SKM-1 (cell line): Measurements from ENCODE around the gene GTF2A1L.
"Not testable (repeated sequence)": the region's sequence is repeated elsewhere in the genome, so short reads cannot be mapped to it uniquely, and the experiment has no call there.

ENCODE experiments used
- DNase-seq: peaks from one replicate; lab custom pipeline; 2025; ENCODE audit not compliant: unreplicated experiment; lab: John Stamatoyannopoulos, UW

The GTF2A1L gene

GRCh38 chr2:48607307-48608014, 10.2 kb upstream of the GTF2A1L start:
- no peak for DNase-seq

- DNase-seq = no peak
These were observed 4.4 kb upstream of the GTF2A1L start for GRCh38 chr2:48613211-48613610.

DNA sequence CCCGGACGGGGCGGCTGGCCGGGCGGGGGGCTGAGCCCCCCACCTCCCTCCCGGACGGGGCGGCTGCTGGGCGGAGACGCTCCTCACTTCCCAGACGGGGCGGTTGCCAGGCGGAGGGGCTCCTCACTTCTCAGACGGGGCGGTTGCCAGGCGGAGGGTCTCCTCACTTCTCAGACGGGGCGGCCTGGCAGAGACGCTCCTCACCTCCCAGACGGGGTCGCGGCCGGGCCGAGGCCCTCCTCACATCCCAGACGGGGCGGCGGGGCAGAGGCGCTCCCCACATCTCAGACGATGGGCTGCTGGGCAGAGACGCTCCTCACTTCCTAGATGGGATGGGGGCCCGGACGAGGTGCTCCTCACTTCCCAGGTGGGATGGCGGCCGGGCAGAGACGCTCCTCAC, 3.1 kb upstream of the GTF2A1L start:
- not testable (repeated sequence) for DNase-seq

- no peak for DNase-seq
These were observed 1.9 kb downstream of the GTF2A1L start for GRCh38 chr2:48619526-48619925.

GRCh38 chr2:48620604-48621003, 2.9 kb downstream of the GTF2A1L start:
- DNase-seq = no peak

DNA sequence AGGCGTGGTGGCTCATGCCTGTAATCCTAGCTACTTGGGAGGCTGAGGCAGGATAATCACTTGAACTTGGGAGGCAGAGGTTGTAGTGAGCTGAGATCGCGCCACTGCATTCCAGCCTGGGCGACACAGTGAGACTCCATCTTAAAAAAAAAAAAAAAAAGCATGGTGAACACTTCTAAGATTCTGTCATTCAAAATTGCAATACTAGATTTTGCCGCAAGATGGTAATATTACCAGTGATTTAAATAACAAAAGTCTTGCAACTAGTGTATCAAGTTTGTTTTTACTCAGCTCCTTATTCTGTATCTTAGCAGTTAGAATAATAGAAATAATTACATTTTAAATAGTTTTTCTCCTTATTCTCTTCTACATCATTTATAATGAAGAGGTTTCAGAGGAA, 5.0 kb downstream of the GTF2A1L start:
- not testable (repeated sequence) for DNase-seq

GRCh38 chr2:48624696-48625095, 7.0 kb downstream of the GTF2A1L start:
- DNase-seq = no peak

DNA sequence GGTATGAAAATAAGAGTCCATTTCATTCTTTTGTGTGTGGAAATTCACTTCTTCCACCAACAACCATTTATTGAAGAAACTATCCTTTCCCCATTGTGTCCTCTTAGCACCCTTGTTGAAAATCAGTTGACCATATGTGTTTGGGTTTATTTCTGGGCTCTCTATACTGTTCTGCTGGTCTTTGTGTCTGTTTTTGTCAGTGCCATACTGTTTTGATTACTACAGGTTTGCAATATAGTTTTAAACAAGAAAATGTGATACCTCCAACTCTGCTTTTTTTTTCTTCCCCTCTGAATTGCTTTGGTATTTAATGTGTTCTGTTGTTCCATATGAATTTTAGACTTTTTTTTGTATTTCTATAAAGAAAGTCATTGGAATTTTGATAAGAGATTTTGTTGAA, 8.4 kb downstream of the GTF2A1L start:
- DNase-seq = no peak

DNA sequence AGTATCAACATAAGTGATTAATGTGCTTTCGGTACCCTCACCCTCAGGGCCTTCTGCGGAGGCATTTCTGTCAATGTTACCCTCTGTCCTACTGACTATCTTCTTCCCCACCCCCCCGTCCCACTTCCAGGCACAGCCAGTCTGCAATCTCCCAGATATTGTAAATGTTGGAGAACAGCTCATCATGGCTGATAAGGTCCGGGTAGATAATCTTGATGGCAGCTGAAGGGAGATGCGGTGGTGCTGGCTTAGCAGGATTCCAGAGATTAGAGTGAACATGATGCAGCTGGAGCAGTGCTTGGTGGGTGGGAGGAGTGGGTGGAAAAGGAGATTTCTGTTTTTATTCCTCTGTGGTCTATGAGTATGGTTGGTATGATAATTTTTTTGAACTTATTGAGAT, 15.5 kb downstream of the GTF2A1L start:
- DNase-seq = no peak

- no peak for DNase-seq
These were observed 18.1 kb downstream of the GTF2A1L start for GRCh38 chr2:48635786-48636185.

DNA sequence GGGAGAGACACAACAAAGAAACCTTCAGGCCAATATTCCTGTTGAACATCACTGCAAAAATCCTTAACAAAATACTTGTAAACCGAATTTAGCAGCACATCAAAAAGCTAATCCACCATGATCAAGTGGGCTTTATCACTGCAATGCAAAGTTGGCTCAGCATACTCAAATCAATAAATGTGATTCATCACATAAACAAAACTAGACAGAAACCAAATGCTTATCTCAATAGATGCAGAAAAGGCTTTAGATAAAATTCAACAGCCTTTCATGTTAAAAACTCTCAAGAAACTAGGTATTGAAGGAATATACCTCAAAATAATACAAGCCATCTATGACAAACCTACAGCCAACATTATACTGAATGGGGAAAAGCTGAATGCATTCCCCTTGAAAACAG, 20.6 kb downstream of the GTF2A1L start:
- DNase-seq = no peak

DNA sequence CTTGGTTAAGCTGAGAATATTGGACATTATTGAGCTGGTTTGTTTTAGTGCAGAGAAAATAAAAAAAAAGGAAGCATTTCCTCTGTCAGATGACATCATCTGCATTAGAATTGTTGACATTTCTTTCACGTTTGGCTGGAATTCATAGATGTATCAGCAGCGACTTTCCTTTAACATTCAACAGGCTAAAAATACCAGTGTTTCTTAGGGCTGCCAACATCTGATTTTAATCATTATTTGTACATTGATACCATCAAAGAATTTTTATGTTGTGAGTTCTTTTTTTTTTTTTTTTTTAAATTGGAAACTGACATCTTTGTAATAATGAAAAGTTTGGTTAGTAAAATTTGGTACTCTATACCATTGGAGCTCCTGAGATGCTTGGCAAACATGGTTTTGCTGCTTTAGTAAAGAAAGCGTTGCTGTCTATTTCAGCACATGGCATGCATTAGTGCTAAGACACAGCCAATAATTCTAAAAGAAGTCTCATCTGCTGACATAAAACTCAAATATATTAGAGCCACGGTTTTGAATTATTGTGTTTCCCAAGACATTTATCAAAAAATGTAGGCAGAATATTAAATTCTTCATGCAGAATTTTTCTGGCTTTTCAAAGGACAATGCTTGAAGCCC, 33.6 kb downstream of the GTF2A1L start:
- DNase-seq = no peak

DNA sequence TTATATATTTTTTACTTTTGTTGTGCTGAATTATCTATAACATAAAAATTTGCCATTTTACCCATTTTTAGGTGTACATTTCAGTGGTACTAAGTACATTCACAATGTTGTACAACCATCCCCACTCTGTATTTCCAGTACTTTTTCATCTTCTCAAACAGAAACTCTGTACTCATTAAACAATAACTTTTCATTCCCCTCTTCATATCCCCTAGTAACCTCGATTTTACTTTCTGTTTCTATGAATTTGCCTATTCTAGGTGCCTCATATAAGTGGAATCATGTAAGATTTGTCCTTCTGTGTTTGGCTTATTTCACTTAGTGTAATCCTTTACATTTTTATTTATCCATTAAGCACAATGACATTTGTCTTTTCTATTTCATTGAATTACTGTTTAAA, 51.3 kb downstream of the GTF2A1L start:
- DNase-seq = no peak

DNA sequence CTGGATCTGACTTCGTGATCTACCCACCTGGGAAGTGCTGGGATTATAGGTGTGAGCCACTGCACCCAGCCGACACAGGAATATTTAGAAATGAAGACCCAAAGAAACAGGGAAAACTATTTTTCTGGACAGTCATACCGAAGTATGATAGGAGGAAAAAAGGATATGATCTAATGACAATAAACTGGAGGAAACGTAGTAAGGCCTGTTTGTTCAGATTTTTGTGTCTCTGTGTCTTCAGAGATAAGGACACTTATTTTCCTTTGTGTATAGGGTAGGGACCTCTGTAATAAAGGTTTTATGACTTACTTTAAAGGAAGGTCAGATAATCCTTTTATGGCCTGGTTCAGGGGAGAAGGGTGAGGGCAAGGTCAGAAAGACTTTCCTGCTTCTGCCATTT, 55.9 kb downstream of the GTF2A1L start:
- no peak for DNase-seq

DNA sequence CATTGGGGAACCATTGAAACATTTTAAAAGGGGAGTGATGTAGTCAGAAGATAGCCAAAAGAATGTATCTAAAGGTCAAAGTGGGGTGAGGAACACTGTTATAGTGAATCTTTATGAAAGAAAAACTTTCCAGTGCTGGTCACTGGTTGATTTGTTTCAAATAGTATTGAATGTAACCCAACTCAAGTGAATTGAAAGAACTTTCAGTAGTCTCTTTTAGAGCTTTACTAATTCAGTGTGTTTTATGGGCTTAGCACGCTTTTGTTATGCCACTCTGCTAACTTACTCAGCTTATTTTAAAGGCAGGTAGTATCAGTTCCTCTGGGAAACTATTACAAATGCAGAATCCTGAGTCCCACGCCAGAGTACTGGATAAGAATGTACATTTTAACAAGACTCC, 57.3 kb downstream of the GTF2A1L start:
- DNase-seq = no peak

DNA sequence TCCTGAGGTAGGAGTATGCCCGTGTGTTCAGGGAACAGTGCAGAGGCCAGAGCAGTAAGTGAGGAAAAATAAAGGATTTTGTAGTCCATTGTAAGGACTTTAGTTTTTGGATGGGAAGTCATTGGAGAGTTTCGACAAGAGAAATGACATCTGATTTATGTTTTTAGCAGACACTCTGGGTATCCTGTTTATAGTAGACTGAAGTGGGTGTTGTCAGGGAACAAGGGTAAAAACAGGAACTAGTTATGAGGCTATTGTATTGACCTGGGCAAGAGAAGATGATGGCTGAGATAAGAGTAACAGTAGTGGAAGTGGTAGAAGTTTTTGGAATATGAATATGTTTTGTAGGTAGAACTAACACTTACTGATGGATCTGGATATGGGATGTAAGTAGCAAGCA, 59.8 kb downstream of the GTF2A1L start:
- peak; percentile 35 for DNase-seq

GRCh38 chr2:48685126-48685525, 67.5 kb downstream of the GTF2A1L start:
- DNase-seq = no peak

- DNase-seq = no peak
These were observed 74.5 kb downstream of the GTF2A1L start for GRCh38 chr2:48691935-48692691.

GRCh38 chr2:48693066-48693465, 75.4 kb downstream of the GTF2A1L start:
- no peak for DNase-seq

DNA sequence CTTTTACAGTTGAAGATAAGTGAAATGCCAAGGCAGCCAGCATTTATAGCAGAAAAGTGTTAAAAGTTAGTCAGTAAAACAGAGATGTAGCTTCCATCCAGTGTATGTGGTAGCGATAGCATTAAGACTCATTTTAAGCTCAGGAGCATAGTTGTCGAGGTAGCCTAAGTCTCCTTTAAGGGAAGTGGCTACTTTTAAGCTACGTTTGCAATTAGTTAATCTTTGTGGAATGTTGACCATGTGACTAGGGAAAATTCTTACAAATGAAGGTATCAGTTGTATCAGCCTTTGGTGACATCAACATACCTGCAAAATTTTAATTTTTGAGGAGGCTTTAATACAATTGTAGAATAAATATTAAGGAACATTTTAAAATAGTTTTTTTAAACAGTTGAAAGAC, 76.0 kb downstream of the GTF2A1L start:
- no peak for DNase-seq

GRCh38 chr2:48694149-48694548, 76.5 kb downstream of the GTF2A1L start:
- no peak for DNase-seq

DNA sequence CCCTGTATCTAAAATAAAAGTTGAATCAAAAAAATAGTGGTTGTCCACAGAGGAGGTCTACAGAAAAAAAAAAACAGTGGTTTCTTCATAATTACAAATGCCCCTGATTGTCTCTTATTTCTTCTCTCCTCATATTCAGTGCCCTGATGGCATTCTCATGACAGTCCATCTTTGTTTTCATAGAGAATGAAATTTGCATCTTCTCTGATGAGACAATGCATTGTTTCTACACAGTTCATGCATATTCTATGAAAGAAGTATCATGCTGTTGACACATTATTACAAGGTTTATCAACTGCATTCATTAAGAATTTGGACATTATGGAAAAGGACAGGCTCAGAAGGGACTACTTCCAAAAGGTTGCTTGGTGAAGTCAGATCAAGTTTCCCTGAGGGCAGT, 78.3 kb downstream of the GTF2A1L start:
- no peak for DNase-seq
